H7 (cell line): ENCODE measurements around the gene ITGA11. TPM values are rescaled to one million over a fixed set of nuclear protein-coding genes. Genes with fewer than 3 reads are reported as not detected.

ENCODE experiments used
- DNase-seq: peaks from one replicate; pipeline ENCODE4 v3.0.0; 2012
- H3K27me3 ChIP-seq: 2 replicates; pipeline ENCODE4 v1.6.0; 2011; ENCODE audit warnings: mild to moderate bottlenecking, low read length; ENCODE audit not compliant: control insufficient read depth, insufficient read depth
- H3K36me3 ChIP-seq: replicated peaks from 2 replicates; pipeline ENCODE4 v1.5.1; 2011; ENCODE audit warnings: low read length; ENCODE audit not compliant: control insufficient read depth, insufficient read depth
- H3K4me3 ChIP-seq: 2 replicates; pipeline ENCODE4 v1.5.1; 2011; ENCODE audit warnings: low read depth, mild to moderate bottlenecking, control low read depth, low read length, moderate library complexity; ENCODE audit not compliant: insufficient read depth
- total RNA-seq: library from RNA; depleted of rRNA; stranded (reverse); fragments of >200 nt; shearing (Covaris generic); gene quantifications from 2 replicates; pipeline ENCODE4 v1.2.3, GENCODE V29; 2014

The ITGA11 gene
- total RNA-seq, 1 experiment from 2014 or later = 0.03 TPM

GRCh38 chr15:68292967-68293366, 139.0 kb downstream of the ITGA11 start:
- DNase-seq = no peak
- H3K36me3 ChIP-seq = peaks cover 10% of the 10 kb centered on the region
- no peak overlapping the region for H3K4me3 ChIP-seq
- no peaks in the 10 kb centered on the region for H3K27me3 ChIP-seq

DNA sequence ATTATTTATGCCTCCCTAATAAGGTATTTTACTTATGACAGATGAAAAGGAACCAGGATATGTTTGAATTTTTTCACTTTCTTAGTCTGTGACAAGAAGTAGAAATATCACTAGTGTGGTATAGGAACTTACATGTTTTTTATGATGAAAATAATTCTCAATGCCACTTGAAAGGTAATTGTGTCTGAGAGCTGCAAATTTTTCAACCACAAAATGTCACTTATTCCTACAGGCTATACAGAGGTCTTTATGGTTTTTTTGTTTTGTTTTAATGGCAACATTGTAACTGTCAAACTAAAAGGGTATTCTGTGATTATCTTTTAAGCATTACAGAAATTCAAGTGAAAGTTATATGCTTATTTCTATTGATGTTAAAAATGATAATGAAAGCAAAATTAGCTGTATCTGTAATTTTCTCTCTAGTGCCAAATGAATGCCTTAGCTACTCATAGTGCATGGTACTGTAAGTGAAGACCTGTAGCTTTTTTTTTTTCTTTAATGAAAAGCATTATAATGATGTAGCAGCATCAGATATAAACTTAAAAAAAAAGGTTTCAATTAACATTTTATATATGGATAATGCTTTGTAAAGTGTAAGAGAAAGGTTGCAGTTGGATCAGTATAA, 139.7 kb downstream of the ITGA11 start:
- H3K36me3 ChIP-seq = peaks cover 10% of the 10 kb centered on the region
- no peak for DNase-seq
- H3K27me3 ChIP-seq = no peaks in the 10 kb centered on the region
- no peak overlapping the region for H3K4me3 ChIP-seq

DNA sequence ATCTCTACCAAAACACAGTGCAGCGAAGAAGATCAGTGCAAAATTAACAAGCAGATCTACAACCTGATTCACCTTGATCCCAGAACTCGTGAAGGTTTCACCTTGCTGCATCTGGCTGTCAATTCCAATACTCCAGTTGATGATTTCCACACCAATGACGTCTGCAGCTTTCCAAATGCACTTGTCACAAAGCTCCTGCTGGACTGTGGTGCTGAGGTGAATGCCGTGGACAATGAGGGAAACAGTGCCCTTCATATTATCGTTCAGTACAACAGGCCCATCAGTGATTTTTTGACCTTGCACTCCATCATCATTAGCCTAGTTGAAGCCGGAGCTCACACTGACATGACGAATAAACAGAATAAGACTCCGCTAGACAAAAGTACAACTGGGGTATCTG, 141.2 kb downstream of the ITGA11 start:
- Histone ChIP-seq H3K36me3 (peaks cover 10% of the 10 kb centered on the region), H3K27me3 (no peaks in the 10 kb centered on the region), H3K4me3 (no peak overlapping the region)
- DNase-seq = no peak

DNA sequence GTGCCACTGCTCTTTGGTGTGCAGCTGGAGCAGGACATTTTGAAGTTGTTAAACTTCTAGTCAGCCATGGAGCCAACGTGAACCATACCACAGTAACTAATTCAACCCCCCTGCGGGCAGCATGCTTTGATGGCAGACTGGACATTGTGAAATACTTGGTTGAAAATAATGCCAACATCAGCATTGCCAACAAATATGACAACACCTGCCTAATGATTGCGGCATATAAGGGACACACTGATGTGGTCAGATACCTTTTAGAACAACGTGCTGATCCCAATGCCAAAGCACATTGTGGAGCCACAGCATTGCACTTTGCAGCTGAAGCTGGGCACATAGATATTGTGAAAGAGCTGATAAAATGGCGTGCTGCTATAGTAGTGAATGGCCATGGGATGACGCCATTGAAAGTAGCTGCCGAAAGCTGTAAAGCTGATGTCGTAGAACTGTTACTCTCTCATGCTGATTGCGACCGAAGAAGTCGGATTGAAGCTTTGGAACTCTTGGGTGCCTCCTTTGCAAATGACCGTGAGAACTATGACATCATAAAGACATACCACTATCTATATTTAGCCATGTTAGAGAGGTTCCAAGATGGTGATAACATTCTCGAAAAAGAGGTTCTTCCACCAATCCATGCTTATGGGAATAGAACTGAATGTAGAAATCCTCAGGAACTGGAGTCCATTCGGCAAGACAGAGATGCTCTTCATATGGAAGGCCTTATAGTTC, 142.2 kb downstream of the ITGA11 start:
- Histone ChIP-seq H3K4me3 (no peak overlapping the region), H3K36me3 (peaks cover 11% of the 10 kb centered on the region), H3K27me3 (no peaks in the 10 kb centered on the region)
- DNase-seq = no peak

- Histone ChIP-seq H3K27me3 (no peaks in the 10 kb centered on the region), H3K36me3 (peaks cover 15% of the 10 kb centered on the region), H3K4me3 (no peak overlapping the region)
- DNase-seq = no peak
Observed at GRCh38 chr15:68289057-68289456, 142.9 kb downstream of the ITGA11 start.

DNA sequence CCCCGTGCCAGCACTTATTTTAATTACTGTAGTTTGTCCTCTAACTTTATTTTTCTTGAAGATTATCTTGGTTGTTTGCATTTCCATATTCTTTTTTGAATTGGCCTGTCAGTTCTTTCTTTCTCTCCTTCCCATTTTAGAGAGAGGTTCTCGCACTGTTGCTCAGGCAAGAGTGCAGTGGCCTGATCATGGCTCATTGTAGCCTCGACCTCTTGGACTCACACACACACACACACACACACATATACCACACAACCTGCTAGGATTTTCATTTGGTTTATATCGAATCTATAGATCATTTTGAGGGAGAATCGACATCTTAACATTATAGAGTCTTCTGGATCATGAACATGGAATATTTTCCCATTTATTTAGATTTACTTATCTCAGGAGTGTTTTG, 145.7 kb downstream of the ITGA11 start:
- H3K36me3 ChIP-seq = peaks cover 15% of the 10 kb centered on the region
- no peak for DNase-seq
- no peaks in the 10 kb centered on the region for H3K27me3 ChIP-seq
- H3K4me3 ChIP-seq = no peak overlapping the region

GRCh38 chr15:68285259-68285980, 146.5 kb downstream of the ITGA11 start:
- Histone ChIP-seq H3K27me3 (no peaks in the 10 kb centered on the region), H3K4me3 (no peak overlapping the region), H3K36me3 (peaks cover 10% of the 10 kb centered on the region)
- no peak for DNase-seq

- DNase-seq = no peak
- Histone ChIP-seq H3K36me3 (peaks cover 7% of the 10 kb centered on the region), H3K27me3 (no peaks in the 10 kb centered on the region), H3K4me3 (no peak overlapping the region)
Observed at GRCh38 chr15:68284616-68285258, 147.2 kb downstream of the ITGA11 start.

- Histone ChIP-seq H3K36me3 (peaks cover 5% of the 10 kb centered on the region), H3K4me3 (no peak overlapping the region), H3K27me3 (no peaks in the 10 kb centered on the region)
- no peak for DNase-seq
Observed at GRCh38 chr15:68283401-68283800, 148.6 kb downstream of the ITGA11 start.

DNA sequence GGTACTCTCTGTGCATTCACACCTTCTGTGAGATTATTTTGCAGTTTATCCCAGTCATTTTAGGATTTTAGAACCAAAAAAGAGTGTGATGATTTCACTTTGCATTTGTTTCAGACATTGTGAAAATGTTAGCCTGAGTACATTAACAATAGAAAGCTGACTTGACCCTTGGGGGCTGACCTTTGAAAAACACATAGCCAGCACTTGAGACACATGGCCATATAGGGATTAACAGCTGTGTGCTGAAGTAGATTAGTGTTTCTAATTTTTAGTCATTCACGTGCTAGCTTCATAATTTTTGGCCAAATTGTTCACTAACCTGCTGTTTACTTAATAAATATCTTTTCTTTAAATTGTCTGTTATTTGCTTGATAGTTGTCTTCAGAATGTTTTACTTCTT, 151.0 kb downstream of the ITGA11 start:
- peak overlapping the region; percentile 11 for H3K4me3 ChIP-seq

DNA sequence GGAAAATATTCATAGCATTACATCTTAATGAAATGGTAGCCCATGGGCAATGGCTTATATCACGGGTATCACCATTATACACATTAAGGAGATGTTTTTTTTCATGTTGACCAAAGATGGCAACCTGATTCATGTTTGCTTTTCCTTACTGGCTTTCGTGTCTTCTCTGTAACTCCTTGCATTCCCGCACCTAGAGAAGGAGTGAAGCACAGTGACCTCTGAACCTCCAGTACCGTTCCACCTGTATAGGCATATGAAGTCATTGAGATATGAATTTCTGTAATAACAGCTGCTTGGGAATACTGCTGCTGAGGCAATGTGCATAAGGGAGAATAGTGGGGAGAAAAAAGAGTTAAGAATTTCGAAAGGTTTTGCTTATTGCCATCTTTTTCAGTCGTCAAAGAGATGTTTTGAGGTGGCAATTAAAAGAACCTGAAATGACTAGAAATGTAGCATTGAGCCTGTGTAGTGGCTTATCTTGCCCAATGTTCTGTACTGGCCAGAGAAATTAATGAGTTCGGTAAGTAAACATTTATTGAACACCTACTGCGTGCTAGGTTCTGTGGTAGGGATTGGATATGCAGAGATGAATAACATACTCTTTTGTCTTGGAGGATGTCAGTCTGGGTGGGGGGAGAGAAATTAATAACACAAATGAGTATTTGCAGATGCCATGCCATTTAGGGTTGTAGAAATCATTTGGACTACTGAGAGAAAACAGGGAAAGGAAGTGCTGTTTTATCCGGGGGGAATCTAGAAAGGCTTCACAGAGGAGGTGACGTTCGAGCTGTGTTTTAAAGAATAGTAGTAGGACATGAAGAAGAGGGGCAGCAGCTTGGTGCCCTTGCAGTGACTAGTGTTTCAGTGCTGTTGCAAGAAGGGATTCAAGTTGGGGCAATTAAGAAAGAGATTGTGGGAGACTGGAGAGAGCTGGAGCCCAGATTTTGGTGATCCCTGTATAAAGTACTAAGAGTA, 151.9 kb downstream of the ITGA11 start:
- DNase-seq = peak; percentile 26
- peaks cover 5% of the 10 kb centered on the region for H3K36me3 ChIP-seq

More for the DNA sequence above, 151.0 kb downstream of the ITGA11 start:
- Histone ChIP-seq H3K27me3 (no peaks in the 10 kb centered on the region), H3K36me3 (peaks cover 5% of the 10 kb centered on the region)
- DNase-seq = no peak

DNA sequence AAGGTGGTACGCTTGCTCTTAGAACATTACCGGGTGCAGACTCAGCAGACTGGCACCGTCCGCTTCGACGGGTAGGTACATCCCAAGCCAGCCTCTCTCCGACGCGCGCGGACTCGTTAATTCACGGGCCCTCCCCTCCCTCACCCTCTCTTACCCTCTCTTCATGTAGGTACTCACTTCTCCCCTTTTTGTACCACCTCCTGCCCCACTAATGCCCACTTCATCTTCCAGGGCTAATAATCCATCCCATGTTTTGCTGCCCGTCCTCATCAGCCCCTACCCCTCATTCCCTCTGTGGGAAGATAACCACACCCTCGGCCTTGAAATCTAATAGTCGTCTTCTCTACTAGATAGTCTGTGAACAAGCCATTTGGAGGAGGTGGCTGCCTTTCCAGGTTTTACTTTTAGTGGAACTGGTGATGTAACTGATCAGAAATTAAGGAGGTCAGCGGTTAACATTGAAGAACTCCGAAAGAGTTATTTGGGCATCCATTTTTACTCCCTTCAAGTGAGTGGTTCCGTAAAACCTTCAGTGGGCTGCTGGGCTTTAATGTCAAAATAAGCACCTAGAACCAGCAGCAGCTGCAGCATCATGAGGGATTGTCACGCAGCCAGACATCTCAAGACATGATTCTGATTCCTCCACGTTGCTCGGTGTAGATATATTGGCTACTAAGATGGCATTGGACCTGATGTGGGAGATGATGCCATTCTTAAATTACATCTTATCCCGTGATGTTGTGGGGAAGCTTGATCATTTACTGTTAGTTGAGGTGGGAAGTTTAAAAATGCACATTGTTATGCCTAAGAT, 153.2 kb downstream of the ITGA11 start:
- no peaks in the 10 kb centered on the region for H3K36me3 ChIP-seq
- H3K27me3 ChIP-seq = no peaks in the 10 kb centered on the region
- DNase-seq = no peak
- peak overlapping the region; percentile 95 for H3K4me3 ChIP-seq

More for the DNA sequence above, 151.9 kb downstream of the ITGA11 start:
- H3K4me3 ChIP-seq = peak overlapping the region; percentile 17; the same call in 1 of the 2 replicates
- no peaks in the 10 kb centered on the region for H3K27me3 ChIP-seq

DNA sequence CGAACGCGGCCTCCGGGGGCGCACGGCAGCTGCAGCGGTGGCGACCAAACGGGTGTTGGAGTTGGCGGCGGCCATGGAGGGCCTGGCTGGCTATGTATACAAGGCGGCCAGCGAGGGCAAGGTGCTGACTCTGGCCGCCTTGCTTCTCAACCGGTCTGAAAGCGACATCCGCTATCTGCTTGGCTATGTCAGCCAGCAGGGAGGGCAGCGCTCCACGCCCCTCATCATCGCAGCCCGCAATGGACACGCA, 153.7 kb downstream of the ITGA11 start:
- no peak for DNase-seq
- peak overlapping the region; percentile 95 for H3K4me3 ChIP-seq
- H3K36me3 ChIP-seq = no peaks in the 10 kb centered on the region
- H3K27me3 ChIP-seq = no peaks in the 10 kb centered on the region
